ENCODE measurements around the gene C1orf87.

Gene C1orf87, protein sequence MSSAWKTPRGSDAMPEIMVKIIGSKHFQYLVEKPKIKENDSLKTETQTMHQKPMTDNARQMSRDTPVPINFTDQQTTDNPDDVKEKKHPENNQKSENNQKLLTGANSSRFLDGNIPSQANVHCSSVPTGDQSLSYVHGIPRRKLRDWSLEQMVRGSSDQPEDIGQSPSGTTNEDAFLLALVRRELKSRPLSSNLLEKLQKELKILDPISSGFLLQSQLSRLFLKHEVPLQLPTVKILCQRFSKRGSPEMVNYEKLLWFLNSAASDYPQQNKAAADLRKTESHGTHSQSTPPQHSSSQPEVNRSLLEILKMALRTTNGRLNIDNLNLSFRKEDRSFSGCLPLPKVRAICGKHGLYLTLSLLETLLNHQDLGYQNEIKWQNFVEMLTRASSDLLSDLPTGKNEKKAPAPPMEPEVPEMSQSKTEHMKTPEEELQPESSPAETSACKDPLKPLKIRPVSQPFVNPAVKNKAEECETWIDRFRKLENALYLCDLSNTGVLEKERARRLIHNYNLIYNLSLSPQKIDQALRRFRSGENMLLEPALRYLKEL

DNA sequence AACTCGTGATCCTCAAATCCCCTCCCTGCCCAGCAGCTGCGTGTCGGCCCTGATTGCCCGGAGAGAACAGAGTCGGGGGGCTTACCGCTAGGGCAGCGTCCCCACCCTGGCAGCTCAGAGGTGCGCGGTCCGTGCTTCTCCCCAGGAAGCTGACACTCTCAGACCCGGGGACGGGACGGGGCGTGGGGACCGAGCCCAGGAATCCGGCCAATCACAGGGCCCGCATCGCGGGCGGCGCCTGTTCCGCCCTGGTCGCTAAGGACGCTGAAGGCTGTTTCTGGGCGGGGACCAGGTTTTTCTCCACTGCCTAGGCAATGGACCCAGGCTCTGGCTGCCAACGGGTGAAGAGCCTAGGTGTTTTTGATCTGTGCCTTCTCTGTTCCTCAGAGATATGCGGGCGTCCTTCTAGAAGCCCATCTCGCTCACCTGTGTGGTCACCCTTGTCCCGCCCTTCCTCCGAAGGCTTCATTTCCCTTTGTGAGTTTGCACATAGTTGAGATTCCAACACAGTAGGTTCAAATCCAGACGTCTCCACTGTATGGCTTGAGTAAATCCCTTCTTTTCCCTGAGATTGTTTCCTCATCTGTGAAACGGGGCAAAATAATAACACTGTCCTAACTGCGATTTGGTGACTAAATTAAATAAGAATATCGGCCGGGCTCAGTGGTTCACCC is at the start of gene C1orf87:
TSS of gene C1orf87 (minus strand) at position 166 of the 674 bp plus-strand sequence. CDS start 1,127 bp downstream, outside the sequence.
- DNase-seq (ENCODE audit: low read depth, low spot score) = no peak

GRCh38 chr1:60118085-60118484 is 44.5 kb upstream of the C1orf87 start:
- no peak for DNase-seq (ENCODE audit: low read depth, low spot score)

- no peak for DNase-seq (ENCODE audit: low read depth, low spot score)
Measured at GRCh38 chr1:60114745-60115318, 41.3 kb upstream of the C1orf87 start.

DNA sequence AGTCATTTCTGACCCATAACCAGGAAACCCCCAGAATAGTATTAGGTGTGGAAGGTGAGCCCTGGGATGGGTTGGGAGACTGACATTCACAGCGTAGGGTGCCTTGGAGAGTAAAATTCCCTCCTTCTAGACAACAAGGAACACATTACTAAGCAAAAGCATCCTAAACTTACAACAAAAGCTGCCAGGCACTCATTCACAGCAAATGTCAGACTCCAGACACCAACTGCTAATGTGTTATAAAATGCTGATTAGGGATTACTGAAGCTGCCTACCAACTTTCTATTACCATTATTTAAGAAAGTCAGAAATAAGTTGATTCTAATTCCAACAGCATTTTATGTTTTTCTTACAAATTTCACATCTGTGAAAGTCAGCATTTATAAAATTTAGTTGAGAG is 40.0 kb upstream of the C1orf87 start:
- DNase-seq (ENCODE audit: low read depth, low spot score) = no peak

DNA sequence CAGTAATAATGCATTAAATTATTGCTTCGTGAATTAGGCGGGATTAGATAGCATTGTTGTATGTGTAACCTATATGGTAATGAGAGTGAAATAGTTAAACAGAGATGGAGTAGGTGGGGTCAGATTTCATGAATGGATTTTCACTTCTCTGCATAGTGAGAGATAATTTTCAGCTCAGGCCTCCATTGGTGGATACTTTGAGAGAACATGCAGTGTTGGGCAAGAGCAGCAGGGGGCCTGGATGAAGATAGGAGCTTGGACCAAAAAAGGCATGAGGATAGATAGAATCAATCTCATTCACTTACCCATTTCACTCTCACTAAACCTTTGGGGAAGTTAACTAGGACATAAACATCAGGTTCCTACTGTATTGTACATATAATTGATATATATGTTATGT is 39.5 kb upstream of the C1orf87 start:
- no peak for DNase-seq (ENCODE audit: low read depth, low spot score)

DNA sequence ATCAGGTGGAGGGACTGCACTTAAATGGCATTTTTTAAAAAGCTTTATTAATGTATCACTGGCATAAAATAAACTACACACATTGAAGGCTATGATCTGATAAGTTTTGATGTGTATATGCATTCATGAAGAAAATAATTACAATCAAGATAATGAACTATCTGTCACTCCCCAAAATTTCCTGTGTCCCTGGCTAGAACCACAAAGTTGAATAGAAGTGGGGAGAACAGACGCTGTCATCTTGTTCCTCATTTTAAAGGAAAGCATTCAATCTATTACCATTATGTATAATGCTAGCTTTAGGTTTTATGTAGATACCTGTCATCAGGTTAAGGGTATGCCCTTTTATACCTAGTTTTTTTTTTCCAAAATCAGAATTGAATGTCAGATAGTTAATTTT is 38.1 kb upstream of the C1orf87 start:
- no peak for DNase-seq (ENCODE audit: low read depth, low spot score)

GRCh38 chr1:60111118-60111517 is 37.5 kb upstream of the C1orf87 start:
- no peak for DNase-seq (ENCODE audit: low read depth, low spot score)

GRCh38 chr1:60108196-60108595 is 34.6 kb upstream of the C1orf87 start:
- no peak for DNase-seq (ENCODE audit: low read depth, low spot score)

GRCh38 chr1:60103186-60103585 is 29.6 kb upstream of the C1orf87 start:
- DNase-seq (ENCODE audit: low read depth, low spot score) = no peak

- DNase-seq (ENCODE audit: low read depth, low spot score) = no peak
Measured at GRCh38 chr1:60102267-60103061, 28.9 kb upstream of the C1orf87 start.

GRCh38 chr1:60101516-60101915 is 27.9 kb upstream of the C1orf87 start:
- DNase-seq (ENCODE audit: low read depth, low spot score) = no peak

GRCh38 chr1:60091195-60091715 is 17.7 kb upstream of the C1orf87 start:
- DNase-seq (ENCODE audit: low read depth, low spot score) = no peak

GRCh38 chr1:60090655-60091054 is 17.1 kb upstream of the C1orf87 start:
- no peak for DNase-seq (ENCODE audit: low read depth, low spot score)

DNA sequence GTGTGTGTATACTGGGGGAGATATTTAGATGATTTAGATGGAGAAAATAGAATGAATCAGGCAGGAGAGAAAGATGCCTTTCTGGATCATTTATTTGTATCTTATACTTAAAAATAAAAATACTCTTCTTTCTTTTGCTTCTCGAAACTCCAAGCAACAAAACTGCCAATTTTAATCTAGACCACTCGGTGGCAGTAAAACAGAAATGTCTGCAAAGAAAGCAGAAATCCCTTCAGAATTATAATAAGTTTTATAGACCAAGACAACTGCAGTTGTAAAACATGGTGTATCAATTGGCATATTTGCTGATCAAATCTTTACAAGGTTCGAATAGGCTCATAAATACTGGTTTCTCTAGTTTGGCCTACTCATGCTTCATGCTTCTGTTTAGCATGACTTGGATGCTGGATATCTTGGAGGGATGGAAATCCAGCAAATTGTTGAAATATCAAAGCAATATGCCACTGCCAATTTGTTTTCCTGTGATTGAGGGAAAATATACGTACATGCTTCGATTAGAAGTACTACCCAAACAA is 15.1 kb upstream of the C1orf87 start:
- no peak for DNase-seq (ENCODE audit: low read depth, low spot score)

GRCh38 chr1:60087681-60088080 is 14.1 kb upstream of the C1orf87 start:
- no peak for DNase-seq (ENCODE audit: low read depth, low spot score)

DNA sequence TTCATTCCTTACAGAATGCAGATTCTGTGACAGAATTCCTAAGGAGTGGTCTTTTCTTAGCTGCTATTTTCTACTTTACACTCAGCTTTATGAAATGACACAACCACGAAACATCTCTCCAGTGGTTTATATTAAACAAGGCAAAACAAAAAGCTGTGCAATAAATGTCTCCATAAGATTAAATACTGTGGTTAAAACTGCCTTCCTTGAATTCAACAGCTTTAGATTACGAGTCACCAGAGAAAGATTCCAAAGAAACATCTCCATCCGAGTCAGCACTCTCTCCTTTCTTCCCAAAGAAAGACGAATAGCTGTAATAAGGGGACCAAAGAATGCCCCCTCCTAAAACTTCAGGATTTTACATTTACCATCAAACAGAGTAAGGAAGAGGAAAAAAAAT is 4.6 kb upstream of the C1orf87 start:
- DNase-seq (ENCODE audit: low read depth, low spot score) = no peak

DNA sequence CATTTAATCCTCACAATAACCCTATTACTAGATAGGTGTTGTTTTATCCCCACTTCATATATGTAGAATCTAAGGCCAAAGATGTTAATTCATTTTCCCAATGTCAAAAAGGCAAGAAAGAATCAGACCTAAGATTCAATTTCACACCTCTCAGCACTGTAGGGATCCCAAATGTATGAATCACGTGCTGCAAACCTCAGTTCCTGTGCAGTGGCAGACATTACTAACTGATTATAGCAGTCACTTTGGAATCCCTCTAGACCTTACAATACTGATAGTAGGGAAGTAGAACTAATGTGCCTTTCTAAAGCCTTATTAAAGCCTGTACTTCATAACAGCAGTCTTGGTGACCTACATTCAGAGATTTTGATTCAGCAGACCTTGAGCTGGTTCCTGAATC is 2.3 kb downstream of the C1orf87 start:
- DNase-seq (ENCODE audit: low read depth, low spot score) = no peak

DNA sequence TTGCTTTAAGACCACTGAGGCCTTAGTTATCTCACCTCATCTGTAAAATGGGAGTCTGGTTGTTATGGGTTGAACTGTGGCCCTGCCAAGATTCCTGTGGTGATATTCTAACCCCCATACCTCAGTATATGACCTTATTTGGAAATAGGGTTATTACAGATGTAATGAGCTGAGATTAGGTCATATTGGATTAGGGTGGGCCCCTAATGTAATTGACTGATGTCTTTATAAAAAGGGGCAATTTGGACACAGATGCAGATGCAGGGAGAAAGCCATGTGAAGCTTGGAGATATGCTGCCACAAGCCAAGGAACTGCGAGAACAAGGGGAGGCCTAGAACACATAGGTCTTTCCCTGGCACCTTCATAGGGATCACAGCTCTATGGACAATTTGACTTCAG is 3.9 kb downstream of the C1orf87 start:
- no peak for DNase-seq (ENCODE audit: low read depth, low spot score)

DNA sequence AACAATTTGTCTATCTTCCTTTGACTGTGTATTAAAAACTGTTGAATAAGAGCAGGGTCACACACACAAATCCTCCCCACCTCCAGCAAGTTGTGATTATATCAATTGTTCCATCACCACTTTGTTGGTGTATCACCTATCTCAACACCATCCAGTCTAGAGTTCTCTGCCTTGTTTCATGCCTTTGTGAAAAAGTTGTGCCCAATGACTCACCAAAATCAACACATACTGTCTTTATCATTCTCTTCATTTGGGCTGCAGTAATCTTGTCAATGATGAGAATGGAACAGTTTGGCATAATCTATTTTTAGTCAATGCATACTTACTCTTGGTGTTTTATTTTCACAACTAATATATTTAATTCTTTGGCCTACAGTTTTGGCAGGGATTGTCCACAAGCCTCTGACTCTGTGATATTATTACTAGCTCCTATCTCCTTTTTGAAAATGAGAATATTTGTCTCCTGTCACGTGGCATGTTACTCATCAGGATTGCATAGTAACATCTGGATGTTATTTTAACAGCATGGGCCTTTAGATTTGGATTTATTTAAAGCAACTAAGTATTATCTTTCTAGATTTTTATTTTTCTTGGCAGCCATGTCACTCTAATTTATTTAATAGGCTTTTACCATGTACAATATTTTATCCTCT is 5.1 kb downstream of the C1orf87 start:
- DNase-seq (ENCODE audit: low read depth, low spot score) = no peak

- DNase-seq (ENCODE audit: low read depth, low spot score) = no peak
Measured at GRCh38 chr1:60066001-60066400, 7.6 kb downstream of the C1orf87 start.

GRCh38 chr1:60065199-60065598 is 8.4 kb downstream of the C1orf87 start:
- no peak for DNase-seq (ENCODE audit: low read depth, low spot score)

Data from activated naive CD8-positive, alpha-beta T cell treated with anti-CD3 and anti-CD28 coated beads, Interleukin-2, amount 50 U/mL, for 16 hours (primary cell).